OCI-M2 (cell line): ENCODE results near the gene LMO1.

Experiments used
- DNase-seq: peaks from one replicate; lab custom pipeline; 2025; ENCODE audit not compliant: unreplicated experiment; lab: John Stamatoyannopoulos, UW

Gene LMO1

GRCh38 chr11:8229299-8230177, 34.1 kb downstream of the LMO1 start:
- DNase-seq, result no peak

DNA sequence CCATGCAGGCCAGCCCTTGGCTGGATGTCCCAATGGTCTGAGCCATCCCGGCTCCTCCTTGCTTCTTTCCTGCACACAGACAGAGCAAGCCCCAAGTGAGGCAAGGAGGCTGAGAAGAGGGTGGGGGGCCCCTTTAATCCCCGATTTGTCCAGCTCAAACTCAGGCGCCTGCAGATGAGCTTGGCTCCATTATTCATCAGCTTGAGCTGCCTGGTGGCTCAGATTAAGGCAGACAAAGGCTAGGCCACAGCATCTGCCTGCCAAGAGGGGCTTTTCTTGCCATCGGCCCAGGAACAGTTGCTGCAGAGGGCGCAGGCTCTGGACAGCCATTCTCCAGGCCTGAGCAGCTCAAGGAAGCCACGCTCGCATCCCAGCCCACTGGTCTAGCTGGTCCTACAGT, 35.4 kb downstream of the LMO1 start:
- no peak for DNase-seq

GRCh38 chr11:8227156-8228152, 36.2 kb downstream of the LMO1 start:
- DNase-seq, result no peak

DNA sequence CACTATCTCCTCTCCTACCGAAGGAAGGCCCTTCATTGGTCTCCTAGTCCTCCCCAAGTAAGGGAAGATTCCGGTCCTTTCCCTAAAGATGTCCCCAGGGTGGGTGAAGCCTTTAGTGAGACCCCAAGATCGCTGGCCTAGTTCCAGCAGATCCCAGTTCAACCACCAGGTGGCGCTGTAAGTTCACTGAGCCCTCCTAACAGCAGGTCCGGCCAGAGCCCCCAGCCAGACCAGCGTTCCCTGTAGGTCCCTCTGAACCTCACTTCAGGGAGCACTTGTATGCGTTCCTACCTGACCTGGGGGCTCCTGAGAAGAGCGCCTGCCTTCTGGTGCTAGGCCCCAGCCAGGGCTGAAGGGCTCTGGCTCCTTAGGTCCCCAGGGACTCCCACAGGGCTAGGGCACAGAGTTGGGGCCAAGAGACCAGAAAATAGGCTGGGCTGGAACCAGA, 38.1 kb downstream of the LMO1 start:
- peak; percentile 9 for DNase-seq

- no peak for DNase-seq
Measured at GRCh38 chr11:8224711-8225110, 39.0 kb downstream of the LMO1 start.

GRCh38 chr11:8224161-8224591, 39.5 kb downstream of the LMO1 start:
- no peak for DNase-seq

- no peak for DNase-seq
Measured at GRCh38 chr11:8223513-8223900, 40.2 kb downstream of the LMO1 start.

DNA sequence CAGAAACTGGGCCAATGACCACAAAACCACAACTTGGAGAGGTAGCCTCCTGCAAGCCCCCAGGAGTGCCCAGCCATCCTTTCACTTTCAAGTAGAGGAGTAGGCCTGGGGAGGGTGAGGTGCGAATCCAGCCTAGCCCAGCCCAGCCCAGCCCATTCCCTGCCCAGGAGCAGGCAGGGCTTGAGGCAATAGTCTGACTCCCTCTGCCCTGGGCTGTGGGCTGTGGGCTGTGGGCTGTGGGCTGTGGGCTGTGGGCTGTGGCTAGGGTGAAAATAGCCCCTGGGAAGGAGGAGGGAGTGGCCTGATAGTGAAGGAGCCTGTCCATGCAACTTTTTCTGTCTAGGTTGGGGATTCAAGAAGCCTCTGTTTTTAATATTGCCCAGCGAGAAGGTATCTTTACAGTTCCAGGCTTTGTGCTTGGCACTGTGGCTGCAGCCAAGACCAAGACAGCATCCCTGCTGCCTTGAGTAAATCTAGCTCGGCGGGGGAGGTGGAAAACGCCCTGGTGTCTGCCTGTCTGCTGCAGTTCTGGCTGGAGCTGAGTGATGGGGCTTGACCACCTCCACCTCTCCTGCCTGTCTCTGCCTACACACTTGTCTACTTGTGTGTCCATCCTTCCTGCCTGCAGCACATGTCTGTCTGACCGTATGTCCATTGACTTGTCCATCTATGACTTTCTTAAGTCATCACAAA, 40.7 kb downstream of the LMO1 start:
- DNase-seq, result no peak

DNA sequence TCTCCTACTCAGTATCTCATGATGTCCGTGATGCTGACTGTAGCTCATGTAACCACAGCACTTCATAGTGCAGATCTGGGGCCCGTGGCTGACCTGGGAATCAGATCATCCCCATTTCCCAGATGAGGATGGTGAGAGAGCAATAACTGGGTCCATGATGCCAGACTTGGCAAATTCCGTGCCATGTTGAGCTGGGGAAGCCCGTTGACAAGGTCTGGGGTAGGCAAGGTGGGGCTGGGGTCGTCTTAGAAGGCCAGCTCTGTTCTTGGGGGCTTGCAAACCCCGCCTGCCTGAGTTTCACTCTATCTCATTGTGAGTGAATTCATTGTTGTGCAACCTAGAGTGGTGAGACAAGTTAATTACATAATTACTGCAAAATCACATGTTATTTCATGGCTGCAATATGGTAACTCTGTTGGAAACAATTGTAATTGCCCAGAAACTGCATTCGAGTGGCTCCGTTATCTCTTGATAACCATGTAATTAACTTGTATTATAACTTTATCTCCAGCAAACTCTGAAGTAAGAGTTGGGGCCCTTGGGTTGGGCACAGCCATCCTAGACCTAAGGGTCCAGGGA, 41.7 kb downstream of the LMO1 start:
- DNase-seq, result no peak

GRCh38 chr11:8221046-8221723, 42.5 kb downstream of the LMO1 start:
- DNase-seq, result no peak

- no peak for DNase-seq
Measured at GRCh38 chr11:8220261-8221045, 43.2 kb downstream of the LMO1 start.

GRCh38 chr11:8219257-8220021, 44.2 kb downstream of the LMO1 start:
- no peak for DNase-seq

GRCh38 chr11:8218840-8219239, 44.8 kb downstream of the LMO1 start:
- no peak for DNase-seq

DNA sequence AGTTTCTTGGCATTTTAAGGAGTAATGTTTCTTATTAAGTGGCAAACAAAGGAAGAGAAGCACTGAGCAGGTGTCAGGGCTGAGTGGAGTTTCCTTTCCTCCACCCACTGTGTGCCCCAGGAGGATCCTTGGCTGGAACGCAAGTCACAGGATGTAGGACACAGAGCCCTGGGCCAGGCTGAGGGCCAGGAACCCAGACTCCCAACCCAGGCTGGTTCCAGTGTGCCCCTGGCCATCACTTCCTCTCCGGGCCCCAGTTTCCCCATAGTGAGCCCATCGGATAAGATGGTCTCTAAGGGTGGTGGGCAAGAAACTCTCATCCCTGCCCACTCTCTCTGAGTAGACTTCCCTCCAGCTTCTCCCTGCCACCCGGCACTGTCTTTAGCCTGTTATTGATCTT, 45.3 kb downstream of the LMO1 start:
- no peak for DNase-seq

GRCh38 chr11:8217926-8218325, 45.8 kb downstream of the LMO1 start:
- no peak for DNase-seq

- no peak for DNase-seq
Measured at GRCh38 chr11:8217136-8217535, 46.5 kb downstream of the LMO1 start.

- no peak for DNase-seq
Measured at GRCh38 chr11:8213376-8213775, 50.3 kb downstream of the LMO1 start.

- no peak for DNase-seq
Measured at GRCh38 chr11:8209208-8209807, 54.4 kb downstream of the LMO1 start.
